ENCODE results near the gene ANKRD29.
"Not testable (repeated sequence)": the region's sequence is repeated elsewhere in the genome, so short reads cannot be mapped to it uniquely, and the experiment has no call there.

The ANKRD29 gene

DNA sequence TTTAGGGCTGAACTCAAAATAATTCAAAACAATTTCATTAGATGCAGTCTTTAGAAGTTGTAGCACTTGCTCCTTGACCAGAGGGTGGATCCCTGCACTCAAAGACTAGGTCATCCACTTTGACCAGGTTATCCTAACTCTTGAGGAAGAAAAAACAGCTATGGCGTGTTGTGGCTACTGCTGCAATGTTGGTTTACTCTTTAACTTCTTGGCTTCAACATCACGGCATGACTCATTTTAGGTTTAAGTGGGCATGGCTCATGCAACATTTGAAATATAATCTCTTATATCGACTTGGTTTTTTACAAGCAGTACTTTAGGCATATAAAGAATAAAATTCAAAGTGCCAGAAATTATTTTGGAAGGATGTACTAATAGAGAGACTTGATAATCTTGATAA is 35.4 kb downstream of the ANKRD29 start:
- DNase-seq: no peak
- intact Hi-C loops (cut with DNase I): no loop called here

DNA sequence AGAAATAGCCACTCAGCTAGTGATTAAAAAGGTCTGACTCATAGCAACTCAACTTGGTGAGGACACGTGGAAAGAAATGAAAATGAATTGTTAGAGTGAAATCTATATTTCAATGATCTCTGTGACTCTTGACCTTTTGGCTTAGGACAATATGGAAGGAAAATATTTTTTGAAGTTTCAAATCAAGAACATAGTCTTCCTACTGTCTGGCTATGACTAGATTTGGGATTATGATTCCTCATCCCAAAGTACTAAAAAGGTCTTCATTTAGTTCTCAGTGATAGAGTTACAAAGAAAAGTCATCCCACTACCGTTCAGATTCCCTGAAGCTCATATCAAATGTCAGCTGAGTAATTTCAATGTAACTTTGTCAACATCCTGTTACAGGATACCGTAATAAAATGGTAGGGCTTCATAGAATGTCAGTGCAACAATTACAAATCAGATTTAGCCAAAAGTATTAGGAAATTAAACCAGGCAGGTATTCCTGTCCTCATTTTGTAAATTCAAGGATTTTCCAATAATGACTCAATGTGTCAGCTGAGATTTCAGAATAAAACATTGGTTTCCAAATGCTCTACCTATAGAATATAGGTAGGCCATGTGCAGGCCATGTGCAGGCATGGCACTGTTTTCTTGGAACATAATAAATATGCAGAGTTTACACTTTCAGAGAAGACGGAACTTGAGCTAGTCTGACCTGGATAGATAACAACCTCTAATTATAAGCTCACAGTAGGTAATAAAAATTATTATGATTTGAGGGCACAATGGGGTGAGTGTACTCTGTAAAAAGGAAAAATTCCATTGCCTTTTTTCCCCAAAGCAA is 36.0 kb downstream of the ANKRD29 start:
- intact Hi-C loops (cut with DNase I): no loop called here
- DNase-seq: no peak

DNA sequence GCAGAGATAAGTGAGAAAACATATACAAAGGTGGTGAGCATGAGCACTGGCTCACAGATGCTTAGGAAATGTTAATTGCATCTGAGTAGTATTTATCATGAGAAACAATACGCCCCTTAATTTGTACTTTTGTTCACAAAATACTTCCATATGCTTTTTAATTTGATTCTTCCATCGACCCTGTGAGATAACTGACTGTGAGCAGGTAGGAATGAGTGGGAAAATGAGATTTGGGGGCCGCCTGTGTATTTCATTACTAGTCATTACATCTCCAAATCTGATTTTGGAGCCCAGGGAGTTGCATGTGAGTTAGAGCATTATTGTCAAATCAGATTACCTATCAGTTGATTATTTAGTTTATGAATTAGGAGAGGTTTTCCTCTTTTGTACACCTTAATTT is 39.7 kb downstream of the ANKRD29 start:
- no peak for DNase-seq
- intact Hi-C loops (cut with DNase I): loop anchor here (5.0 kb wide), 1 partner anchor 189 kb away; no protein-coding TSS in a partner anchor

DNA sequence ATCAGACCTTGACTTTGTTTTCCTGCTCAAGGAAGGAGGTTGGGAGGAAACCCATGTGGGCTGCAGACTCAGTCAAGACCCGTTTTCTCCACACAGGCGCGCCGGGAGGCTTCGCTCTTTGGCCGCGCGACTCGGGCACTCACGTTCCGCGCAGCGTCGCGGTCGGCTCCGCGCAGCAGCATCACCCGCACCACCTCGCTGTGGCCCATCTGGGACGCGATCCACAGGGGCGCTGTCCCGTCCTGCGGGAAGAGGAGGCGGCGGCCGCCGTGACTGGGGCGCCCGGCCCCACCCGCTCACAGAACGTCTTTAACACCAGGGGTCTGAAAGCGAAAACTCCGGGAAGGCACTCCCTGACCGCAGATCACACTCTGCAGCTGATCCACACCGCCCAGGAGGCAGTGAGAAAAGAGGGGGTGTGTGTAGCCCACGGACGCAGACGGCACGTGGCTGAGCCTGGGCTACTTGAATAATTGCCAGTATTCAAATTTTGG is 43.3 kb downstream of the ANKRD29 start:
- DNase-seq: peak in 21 of 42 donors; percentile 5 to 48 (median 21)

DNA sequence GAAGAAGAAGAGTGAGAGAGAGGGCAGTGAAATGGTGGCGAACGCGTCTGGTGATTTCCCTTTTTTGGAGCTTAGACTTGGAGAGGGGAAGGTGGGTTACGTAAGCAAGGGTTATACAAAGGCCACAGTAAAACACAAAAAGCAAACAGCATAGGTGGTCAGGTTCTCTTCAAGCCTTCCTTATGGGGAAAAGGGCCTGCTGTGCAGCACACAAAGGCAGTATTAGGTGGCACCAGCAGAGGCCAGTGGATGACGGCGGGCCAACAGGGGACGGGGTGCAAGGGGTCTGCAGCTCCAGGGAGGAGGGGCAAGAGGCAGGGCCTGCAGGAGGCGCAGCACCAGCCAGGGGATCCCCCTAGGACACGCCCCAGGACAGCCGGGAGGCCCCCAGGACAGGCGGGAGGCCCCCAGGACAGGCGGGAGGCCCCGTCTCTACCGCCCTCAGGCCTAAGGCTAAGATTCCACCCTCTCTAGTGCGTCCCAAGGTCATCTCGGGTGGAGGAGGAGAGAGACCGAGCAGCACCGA is 43.8 kb downstream of the ANKRD29 start:
- intact Hi-C loops (cut with DNase I): no loop called here
- peak in 12 of 42 donors; percentile 3 to 41 (median 14) for DNase-seq

More for the DNA sequence above, 43.3 kb downstream of the ANKRD29 start:
- intact Hi-C loops (cut with DNase I): no loop called here

DNA sequence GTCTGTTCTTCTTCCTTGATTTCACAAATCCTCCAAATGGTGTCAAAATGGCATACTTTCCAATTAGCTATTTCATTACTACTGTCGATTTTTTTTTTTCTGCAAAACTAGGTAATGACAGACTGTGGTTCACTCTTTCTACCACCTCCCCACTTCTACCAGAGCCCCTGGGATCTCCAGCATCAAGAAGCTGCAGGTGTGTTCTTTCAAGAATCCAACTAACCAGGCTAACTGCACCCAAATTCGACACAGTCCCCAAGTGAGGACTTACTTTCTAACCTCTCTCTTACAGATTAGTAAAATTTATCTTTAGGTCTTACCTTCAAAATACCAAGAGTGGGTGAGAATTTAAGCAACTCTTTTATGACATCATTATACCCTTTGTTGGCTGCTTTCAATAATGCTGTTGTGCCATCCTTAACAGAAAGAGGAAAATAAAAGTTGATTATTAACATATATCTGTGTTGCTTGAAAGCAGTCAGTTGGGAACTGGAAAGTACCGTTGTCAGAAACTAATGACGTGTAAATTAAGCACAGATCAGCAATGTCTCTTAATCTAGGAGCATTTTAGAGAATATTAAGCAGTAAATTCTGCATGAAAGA is 45.2 kb downstream of the ANKRD29 start:
- DNase-seq: no peak
- intact Hi-C loops (cut with DNase I): no loop called here

DNA sequence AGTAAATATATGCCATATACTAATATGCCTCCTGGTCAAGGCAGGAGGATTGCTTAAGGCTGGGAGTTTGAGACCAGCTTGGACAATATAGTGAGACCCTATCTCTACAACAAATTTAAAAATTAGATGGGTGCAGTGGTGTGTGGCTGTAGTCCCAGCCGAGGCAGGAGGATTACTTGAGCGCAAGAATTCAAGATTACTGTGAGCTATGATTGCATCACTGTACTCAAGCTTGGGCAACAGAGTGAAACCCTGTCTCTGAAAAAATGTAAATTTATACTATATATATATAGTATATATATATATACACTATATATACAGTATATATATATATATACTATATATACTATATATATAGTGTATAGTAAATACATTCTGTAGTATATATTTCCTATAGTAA is 46.5 kb downstream of the ANKRD29 start:
- intact Hi-C loops (cut with DNase I): no loop called here
- DNase-seq: no peak

DNA sequence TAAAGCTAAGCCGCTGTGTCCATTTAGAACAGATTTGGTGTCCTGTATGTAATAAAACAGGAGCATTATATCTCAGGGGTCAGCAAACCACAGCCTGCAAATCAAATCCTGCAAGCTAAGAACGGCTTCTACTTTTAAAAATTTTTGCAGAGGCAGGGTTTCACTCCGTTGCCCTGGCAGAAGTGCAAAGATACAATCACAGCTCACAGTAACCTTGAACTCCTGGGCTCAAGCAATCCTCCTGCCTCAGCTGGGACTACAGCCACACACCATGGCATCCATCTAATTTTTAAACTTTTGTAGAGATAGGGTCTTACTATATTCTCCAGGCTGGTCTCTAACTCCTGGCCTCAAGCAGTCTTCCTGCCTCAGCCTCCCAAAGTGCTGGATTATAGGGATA is 47.8 kb downstream of the ANKRD29 start:
- DNase-seq: no peak
- intact Hi-C loops (cut with DNase I): no loop called here

DNA sequence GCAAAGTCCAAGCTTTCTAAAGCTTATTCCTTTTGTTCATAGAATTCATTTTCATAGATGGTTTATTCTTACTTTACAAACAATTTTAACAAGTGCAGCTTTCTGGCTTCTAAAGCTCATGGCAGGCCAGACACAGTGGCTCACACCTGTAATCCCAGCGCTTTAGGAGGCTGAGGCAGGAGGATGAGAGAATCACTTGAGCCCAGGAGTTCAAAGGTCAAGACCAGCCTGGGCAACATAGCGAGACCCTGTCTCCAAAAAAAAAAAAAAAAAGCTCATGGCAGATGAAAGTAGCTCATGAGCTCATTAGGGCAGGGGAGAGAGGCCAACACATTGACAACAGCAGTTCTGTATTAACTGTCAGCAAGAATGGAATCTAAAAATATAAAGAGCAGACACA is 48.3 kb downstream of the ANKRD29 start:
- DNase-seq: no peak
- intact Hi-C loops (cut with DNase I): no loop called here

DNA sequence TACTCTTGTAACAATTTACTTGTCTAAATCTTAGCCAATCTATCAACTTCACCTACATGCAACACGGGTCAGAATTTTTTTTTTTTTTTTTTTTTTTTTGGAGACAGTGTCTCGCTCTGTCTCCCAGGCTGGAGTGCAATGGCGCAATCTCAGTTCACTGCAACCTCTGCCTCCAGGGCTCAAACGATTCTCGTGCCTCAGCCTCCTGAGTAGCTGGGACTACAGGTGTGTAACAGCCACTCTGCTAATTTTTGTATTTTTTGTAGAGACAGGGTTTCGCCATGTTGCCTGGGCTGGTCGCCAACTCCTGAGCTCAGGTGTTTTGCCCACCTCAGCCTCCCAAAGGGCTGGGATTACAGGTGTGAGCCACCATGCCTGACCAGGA is 49.6 kb downstream of the ANKRD29 start:
- DNase-seq; intact Hi-C loops (cut with DNase I): not testable (repeated sequence)

DNA sequence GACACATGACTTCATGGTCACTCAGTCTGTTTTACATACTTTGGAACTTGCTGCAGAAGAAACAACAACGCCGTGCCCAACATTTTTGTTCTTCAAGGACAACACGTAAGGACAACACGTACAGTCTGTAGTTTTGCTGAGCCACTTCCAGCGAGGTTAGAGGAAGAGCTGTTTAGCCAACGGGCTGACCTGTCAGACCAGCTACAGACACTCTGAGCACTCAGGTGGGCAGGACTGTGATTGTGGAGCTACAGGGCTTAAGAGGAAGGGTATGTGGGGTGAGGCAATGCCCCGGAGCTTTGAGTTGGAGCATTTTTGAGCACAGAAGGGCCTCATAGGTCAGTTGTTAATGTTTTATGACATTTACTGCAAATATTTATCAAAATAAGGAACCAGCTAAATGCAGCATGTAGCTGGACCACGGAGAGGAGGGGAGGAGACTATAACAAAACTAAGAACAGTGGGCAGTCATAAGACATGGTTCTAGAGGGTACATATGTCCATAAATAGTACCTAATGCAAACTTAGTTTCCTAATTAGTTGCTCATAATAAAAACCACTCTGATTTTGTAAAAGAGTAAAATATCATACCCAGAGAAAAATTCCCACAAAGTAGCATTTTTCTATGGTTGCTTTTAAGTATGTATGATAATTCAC is 50.1 kb downstream of the ANKRD29 start:
- DNase-seq: no peak
- intact Hi-C loops (cut with DNase I): no loop called here

DNA sequence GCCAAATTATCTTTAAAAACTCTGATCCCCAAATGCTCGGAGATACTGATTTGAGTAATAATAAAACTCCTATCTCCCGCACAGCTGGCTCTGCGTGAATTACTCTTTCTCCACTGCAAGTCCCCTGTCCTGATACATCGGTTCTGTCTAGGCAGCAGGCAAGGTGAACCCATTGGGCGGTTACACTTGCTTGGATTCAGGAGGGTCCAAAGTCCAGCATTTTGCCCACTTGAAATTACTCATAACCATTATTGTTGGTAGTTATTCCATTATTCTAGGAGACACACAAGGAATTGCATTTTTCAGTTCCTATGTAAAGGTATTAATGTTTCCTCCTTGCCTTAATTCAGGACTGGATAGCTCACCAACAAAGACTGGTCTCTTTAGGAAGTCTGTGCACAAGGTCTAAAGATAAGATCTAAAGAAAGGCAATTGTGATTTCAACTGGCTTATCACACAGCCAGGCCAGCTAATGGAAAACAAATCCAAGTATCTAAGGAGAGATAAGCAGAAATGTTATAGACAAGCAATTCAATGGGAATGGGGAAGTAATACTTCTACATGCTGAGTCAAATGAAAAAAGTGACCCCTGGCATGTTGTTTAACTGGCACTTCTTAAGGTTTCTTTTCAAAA is 53.2 kb downstream of the ANKRD29 start:
- no peak for DNase-seq
- intact Hi-C loops (cut with DNase I): no loop called here

DNA sequence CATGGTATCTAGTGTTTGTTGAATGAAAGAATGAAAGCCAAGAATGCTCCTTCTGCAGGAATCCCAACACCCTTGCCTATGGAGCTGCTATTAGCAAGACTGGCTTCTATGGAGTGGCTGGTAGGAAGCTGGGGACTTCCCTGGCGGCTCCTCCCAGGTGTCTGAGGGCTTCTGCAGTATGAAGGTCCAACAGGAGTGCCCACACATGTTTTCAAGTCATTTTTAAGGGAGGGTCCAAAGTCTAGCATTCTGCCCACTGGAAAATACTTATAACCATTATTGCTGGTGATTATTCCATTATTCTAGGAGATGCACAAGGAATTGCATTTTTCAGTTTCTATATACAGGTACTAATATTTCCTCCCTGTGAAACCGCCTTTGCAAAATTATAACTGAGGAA is 54.5 kb downstream of the ANKRD29 start:
- intact Hi-C loops (cut with DNase I): no loop called here
- no peak for DNase-seq

DNA sequence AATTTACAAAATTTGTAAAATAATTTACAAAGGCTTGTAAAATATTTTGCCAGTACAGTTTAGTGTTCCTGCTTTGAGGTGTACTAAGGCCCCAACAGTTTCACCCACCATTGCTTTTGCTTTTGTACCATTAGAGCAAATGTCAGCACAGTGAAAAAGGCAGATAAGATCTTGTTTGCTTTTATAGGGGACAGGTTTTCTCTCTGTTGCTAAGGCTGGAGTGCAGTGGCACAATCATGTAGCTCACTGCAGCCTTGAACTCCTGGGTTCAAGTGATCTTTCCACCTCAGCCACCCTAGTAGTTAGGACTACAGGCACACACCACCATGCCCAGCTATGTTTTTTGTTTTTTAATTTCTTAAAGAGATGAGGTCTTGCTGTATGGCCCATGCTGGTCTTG is 56.8 kb downstream of the ANKRD29 start:
- DNase-seq: no peak
- intact Hi-C loops (cut with DNase I): no loop called here

DNA sequence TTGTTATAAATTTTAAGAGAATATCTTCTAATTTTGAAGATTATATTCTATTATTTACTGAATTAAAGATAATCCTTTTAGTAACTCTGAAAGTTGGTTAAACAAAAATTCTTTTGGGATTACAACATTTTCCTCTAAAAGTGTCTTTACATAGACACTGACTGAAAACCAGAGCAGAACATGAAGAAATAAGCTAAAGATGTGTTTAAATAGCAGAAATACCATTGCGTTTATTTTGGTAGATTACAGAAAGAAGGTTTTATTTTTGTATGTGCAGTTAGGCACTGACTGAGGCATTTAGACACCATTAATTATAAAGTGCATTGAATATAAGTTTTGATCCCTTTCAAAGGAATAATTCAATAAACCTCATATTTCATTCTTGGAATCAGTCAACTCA is 62.9 kb downstream of the ANKRD29 start:
- intact Hi-C loops (cut with DNase I): no loop called here
- DNase-seq: no peak

DNA sequence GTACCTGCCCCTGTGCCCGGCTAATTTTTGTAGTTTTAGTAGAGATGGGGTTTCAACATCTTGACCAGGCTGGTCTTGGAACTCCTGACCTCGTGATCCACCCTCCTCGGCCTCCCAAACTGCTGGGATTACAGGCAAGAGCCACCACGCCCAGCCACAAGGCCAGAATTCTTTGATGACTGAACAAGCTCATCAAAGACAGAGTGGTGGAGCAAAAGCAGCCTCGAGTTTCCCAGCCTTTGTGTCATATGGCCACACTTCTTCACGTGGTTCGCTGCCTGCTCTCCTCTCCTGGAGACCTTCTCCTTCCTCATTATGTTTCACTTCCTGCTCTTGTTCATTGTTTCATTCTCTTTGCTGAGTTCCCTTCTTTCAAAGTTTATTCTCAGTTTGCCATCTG is 66.5 kb downstream of the ANKRD29 start:
- intact Hi-C loops (cut with DNase I): no loop called here
- DNase-seq: peak in 11 of 42 donors; percentile 24 to 54 (median 38)

DNA sequence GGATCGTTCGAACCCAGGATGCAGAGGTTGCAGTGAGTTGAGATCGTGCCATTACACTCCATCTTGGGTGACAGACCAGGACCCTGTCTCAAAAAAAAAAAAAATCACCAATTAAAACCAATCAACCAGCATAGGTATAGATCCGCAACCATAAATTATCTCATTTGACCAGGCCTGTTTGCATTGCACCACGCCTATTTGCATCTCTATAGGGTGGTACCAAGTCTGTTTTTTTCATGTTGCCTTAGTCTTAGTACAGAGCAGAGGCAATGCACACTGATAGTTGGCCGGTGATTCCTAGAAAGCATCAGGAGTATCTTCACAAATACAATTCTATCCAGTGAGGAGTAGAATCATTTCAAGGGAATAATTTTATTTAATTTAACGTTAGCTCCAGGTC is 67.1 kb downstream of the ANKRD29 start:
- DNase-seq: no peak
- intact Hi-C loops (cut with DNase I): no loop called here

DNA sequence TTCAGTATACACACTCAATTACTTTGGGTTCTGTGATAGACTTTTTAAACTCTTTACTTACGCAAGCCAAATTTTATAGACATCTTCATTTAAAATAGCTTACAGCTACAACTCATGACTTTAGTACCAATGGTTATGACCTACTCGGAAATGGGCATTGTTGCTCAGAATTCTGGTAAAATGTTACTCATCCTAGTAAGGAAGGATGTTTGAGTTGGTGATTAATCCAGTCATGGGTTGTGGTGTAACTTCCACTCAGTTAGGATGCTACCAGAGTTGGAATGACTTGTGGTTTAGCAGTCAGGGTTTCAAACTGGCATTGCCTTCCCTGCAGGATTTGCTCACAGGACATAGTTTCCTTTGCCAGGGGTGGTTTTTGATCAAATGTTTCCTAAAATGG is 69.0 kb downstream of the ANKRD29 start:
- no peak for DNase-seq
- intact Hi-C loops (cut with DNase I): no loop called here

DNA sequence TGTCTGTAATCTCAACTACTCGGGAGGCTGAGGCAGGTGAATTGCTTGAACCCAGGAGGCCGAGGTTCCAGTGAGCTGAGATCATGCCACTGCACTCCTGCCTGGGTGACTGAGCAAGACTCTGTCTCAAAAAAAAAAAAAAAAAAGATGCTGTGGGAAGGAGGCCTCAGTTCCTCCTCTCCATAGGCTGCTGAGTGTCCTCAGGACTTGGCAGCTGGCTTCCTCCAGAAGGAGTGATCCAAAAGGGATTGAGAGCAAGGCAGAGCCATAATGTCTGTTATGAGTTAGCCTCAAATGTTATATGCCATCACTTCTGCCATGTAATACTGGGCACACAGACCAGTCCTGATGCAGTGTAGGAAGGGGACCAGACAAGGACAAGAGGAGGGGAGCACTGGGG is 69.8 kb downstream of the ANKRD29 start:
- intact Hi-C loops (cut with DNase I): no loop called here
- DNase-seq: no peak

DNA sequence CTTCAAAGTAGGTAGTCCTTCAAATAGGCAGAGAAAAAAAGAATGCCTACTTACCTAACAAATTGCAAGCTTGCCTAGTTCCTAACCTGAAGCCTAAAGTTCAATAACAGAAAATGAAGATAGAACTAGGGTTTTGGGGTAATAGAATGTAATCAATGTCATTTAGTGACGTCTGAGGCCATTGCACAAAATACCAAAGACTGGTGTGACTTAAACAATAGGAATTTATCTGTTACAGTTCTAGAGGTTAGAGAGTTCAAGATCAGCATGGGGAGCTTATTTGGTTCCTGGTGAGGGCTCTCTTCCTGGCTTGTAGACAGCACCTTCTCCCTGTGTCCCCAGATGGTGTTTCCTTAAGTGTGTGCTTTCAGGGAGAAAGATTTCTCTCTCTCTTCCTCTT is 71.7 kb downstream of the ANKRD29 start:
- intact Hi-C loops (cut with DNase I): no loop called here
- DNase-seq: no peak
